Right lobe of liver (tissue), 6 donors: Measurements from ENCODE around the gene PRMT7. TPM values are rescaled to one million over a fixed set of nuclear protein-coding genes. Genes with fewer than 3 reads are reported as not detected.
A peak's percentile ranks its signal among the peaks of the same experiment; 100 is the strongest.

Source experiments
- ATAC-seq, 4 donors: fragments of 200-7000 bp; cut with Tn5 transposase; one replicate each; pipeline ENCODE4 v1.9.1; 2020; ENCODE audit warnings: mild to moderate bottlenecking in 4 of 4, moderate library complexity in 4 of 4
- DNase-seq, 3 donors: peaks; one replicate each; pipeline ENCODE4 v3.0.0-alpha.2; 2020
- H3K27ac ChIP-seq, 3 donors: fragments of 200-600 bp; one replicate each; pipeline ENCODE4 v1.8.0; 2022
- H3K27me3 ChIP-seq, 2 donors: fragments of 200-600 bp; one replicate each; pipeline ENCODE4 v1.8.0; 2022
- H3K36me3 ChIP-seq, 4 donors: fragments of 200-600 bp; sonication (generic) in 1 of 4; one replicate each; pipeline versions ENCODE4 v1.5.1 to v1.8.0; 2017 to 2022; ENCODE audit warnings: control low read depth in 1 of 4
- H3K4me1 ChIP-seq, 4 donors: fragments of 200-600 bp; sonication (generic) in 1 of 4; one replicate each; pipeline versions ENCODE4 v1.5.1 to v1.8.0; 2017 to 2022; ENCODE audit warnings: control low read depth in 1 of 4
- H3K4me3 ChIP-seq, 3 donors: fragments of 200-600 bp; one replicate each; pipeline ENCODE4 v1.8.0; 2022
- H3K9me3 ChIP-seq, 4 donors: fragments of 200-600 bp; sonication (generic) in 1 of 4; one replicate each; pipeline versions ENCODE4 v1.5.1 to v1.8.0; 2017 to 2022; ENCODE audit warnings: control low read depth in 1 of 4
- POLR2A ChIP-seq: fragments of 450-650 bp; IDR thresholded peaks from one replicate; pipeline ENCODE4 v1.6.1; 2017; ENCODE audit warnings: antibody characterized with exemption, mild to moderate bottlenecking
- WGBS: methylation state at CpG from one replicate; pipeline ENCODE4 v1.1.6; 2018; ENCODE audit warnings: low coverage, low lambda C conversion rate; ENCODE audit not compliant: insufficient coverage; ENCODE audit errors: missing lambda C conversion rate; 5-methylcytosine and 5-hydroxymethylcytosine counted together
- intact Hi-C, 2 donors: fragments of 100-400 bp; cut with DNase I; formaldehyde crosslinking; loops; one replicate each; pipeline versions ENCODE4 v1.11.2 to v1.14.1; 2022
- total RNA-seq, 6 experiments: library from RNA; depleted of rRNA in 2 of 6; stranded (reverse); fragments of >200 nt in 2 of 6; fragmentation: NEBNext Ultra II Directional in 3 of 6; extraction: Animal tissue kit (Norgen Biotek cat#: 25700) in 3 of 6; gene quantifications; one replicate each; pipeline versions ENCODE4 v1.1.0 to v1.2.4, GENCODE V29; 2016 to 2023
- TF ChIP-seq, protein P1 (sequence below), 4 donors: fragments of 200-600 bp in 3 of 4; fragments of 450-650 bp in 1 of 4; IDR thresholded peaks; one replicate each; pipeline versions ENCODE4 v1.5.1 to v1.8.0; 2016 to 2022; ENCODE audit warnings: antibody characterized with exemption in 4 of 4, mild to moderate bottlenecking in 2 of 4
- donor health status: DM: no; HTN: yes; CAD: no.
- donor health status: DM: no; HTN: no; CAD: no.
- donor health status: DM: no; HTN: no; CAD: no.
- donor health status: DM: no; HTN: yes; CAD: no.
- donor health status: DM: no; HTN: yes; CAD: no.

Gene PRMT7
- total RNA-seq, 6 experiments from 2014 or later, result 13.1 to 28.3 (median 21.1) TPM

DNA sequence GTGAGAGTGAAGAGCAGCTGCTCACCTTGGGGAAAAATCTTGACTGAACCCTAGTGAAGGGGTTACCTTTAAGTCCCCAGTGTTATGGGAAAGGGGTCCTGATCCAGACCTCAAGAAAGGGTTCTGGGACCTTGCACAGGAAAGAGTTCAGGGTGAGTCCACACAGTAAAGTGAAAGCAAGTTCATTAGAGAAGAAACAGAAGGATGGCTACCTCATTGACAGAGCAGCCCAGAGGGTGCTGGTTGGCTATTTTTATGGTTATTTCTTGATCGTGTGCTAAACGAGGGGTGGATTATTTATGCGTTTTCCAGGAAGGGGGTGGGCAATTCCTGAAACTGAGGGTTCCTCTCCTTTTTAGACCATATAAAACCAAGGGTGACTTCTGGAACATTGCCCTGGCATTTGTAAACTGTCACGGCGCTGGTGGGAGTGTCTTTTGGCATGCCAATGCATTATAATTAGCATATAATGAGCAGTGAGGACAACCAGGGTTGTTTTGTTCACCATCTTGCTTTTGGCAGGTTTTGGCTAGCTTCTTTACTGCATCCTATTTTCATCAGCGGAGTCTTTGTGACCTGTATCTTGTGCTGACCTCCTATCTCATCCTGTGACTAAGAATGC, 79.0 kb downstream of the PRMT7 start:
- WGBS, result 46% methylated on average over 6 of the region's 6 CpGs
- intact Hi-C loops, result loop anchor here in 1 of 2 donors (10.0 kb wide), 1 partner anchor 115 kb away; no protein-coding TSS in a partner anchor
- H3K36me3 ChIP-seq, result no peaks in the 10 kb centered on the region
- H3K4me1 ChIP-seq, result peaks cover 0 to 42% (median 20%) of the 10 kb centered on the region in 4 donors
- ATAC-seq, result no peak
- H3K4me3 ChIP-seq, result no peak overlapping the region
- DNase-seq, result no peak
- TF ChIP-seq, protein P1, sequence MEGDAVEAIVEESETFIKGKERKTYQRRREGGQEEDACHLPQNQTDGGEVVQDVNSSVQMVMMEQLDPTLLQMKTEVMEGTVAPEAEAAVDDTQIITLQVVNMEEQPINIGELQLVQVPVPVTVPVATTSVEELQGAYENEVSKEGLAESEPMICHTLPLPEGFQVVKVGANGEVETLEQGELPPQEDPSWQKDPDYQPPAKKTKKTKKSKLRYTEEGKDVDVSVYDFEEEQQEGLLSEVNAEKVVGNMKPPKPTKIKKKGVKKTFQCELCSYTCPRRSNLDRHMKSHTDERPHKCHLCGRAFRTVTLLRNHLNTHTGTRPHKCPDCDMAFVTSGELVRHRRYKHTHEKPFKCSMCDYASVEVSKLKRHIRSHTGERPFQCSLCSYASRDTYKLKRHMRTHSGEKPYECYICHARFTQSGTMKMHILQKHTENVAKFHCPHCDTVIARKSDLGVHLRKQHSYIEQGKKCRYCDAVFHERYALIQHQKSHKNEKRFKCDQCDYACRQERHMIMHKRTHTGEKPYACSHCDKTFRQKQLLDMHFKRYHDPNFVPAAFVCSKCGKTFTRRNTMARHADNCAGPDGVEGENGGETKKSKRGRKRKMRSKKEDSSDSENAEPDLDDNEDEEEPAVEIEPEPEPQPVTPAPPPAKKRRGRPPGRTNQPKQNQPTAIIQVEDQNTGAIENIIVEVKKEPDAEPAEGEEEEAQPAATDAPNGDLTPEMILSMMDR (IDR thresholded peaks at IDR 0.05), result no peak
- no peak for TF ChIP-seq POLR2A
- no peaks in the 10 kb centered on the region for H3K9me3 ChIP-seq
- no peak overlapping the region for H3K27ac ChIP-seq
- H3K27me3 ChIP-seq, result no peaks in the 10 kb centered on the region

DNA sequence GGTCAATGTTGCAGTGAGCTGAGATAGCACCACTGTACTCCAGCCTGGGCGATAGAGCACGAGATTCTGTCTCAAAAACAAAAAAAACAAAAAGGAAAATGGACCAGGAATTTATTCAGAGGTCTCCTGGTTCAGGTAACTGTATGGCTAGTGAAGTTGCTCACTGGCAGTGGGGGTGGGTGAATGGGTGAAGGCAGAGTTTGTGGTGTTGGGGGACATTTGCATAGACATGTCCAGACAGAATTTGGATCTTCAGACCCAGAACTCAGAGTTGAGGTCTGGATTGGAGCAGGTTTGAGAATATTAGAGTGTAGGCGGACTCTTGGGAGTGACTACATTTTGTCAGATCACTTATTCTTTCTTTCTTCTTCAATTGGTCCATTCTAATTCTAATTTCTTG, 82.5 kb downstream of the PRMT7 start:
- no peak overlapping the region for H3K27ac ChIP-seq
- H3K27me3 ChIP-seq, result no peaks in the 10 kb centered on the region
- H3K36me3 ChIP-seq, result no peaks in the 10 kb centered on the region
- H3K4me3 ChIP-seq, result no peak overlapping the region
- no peak for DNase-seq
- H3K9me3 ChIP-seq, result no peaks in the 10 kb centered on the region
- no peak for ATAC-seq
- peaks cover 0 to 21% (median 6%) of the 10 kb centered on the region in 4 donors for H3K4me1 ChIP-seq
- intact Hi-C loops, result loop anchor here in 1 of 2 donors (10.0 kb wide), 1 partner anchor 111 kb away; no protein-coding TSS in a partner anchor
- WGBS, result 63% methylated on average over 3 of the region's 3 CpGs
- TF ChIP-seq POLR2A, result no peak
- TF ChIP-seq, protein P1 (IDR thresholded peaks at IDR 0.05), result no peak

DNA sequence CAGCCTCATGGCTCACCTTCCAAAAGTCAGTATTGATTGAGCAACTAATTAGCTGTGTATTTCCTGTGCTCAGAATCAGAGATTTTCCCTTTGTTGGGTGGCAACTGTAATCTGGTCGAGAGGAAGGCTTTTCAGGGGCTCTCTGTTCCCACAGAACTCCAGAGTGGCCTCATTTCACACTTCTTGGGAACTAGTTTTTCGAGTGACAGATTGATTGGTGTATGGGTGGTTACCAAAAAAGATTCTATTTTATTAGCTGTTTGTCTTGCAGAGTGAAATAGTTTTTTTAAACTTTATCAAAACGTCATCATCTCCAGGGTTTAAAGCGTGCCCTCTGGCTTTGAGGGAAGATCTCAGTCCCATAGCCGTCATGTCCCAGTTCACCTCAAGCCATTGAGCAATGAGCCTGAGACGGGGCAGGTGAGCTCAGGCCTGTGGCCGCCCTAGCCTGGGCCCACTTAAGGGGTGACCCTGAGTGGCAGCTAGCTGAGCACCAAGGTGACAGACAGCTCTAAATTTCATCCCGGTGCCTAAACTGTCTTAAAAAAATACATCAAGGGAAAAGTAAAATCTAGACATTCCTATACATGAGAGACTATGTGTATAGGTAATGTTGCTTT, 84.5 kb downstream of the PRMT7 start:
- Histone ChIP-seq H3K27me3 (no peaks in the 10 kb centered on the region), H3K9me3 (no peaks in the 10 kb centered on the region), H3K27ac (no peak overlapping the region), H3K4me3 (no peak overlapping the region), H3K36me3 (no peaks in the 10 kb centered on the region), H3K4me1 (peaks cover 0 to 7% (median 0%) of the 10 kb centered on the region in 4 donors)
- 70% methylated on average over 7 of the region's 8 CpGs for WGBS
- ATAC-seq, result no peak
- DNase-seq, result no peak
- intact Hi-C loops, result loop anchor here (5.0 to 10.0 kb wide), 2 partner anchors 107 to 110 kb away; no protein-coding TSS in a partner anchor
- TF ChIP-seq POLR2A, result no peak

DNA sequence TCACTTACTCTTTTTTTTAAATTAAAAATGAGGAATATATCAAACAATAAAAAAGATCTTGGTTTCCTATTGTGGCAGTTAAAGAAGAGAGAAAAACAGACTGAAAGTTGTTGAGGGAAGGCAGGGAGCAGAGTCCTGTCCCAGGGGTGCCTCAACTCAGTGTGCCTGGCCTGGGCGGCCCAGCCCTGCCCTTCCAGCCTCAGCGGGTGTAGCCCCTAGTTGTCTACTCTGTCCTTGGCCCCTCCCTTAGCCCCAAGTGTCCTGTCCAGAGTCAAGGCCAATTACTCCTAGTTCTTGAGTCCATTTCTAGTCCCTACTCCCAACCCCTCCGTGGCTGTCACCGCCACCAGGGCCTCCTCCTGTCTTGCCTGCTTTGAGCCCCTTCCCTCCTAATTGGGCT, 85.0 kb downstream of the PRMT7 start:
- intact Hi-C loops, result loop anchor here (5.0 to 10.0 kb wide), 2 partner anchors 106 to 109 kb away; no protein-coding TSS in a partner anchor
- no peak overlapping the region for H3K4me3 ChIP-seq
- peaks cover 0 to 7% (median 0%) of the 10 kb centered on the region in 4 donors for H3K4me1 ChIP-seq
- H3K9me3 ChIP-seq, result no peaks in the 10 kb centered on the region
- H3K27me3 ChIP-seq, result no peaks in the 10 kb centered on the region
- no peaks in the 10 kb centered on the region for H3K36me3 ChIP-seq
- ATAC-seq, result peak in 1 of 4 donors; percentile 4
- 100% methylated on average over 2 of the region's 4 CpGs for WGBS
- H3K27ac ChIP-seq, result no peak overlapping the region
- peak in 1 of 3 donors; percentile 30 for DNase-seq
- TF ChIP-seq, protein P1 (IDR thresholded peaks at IDR 0.05), result no peak
- TF ChIP-seq POLR2A, result no peak

DNA sequence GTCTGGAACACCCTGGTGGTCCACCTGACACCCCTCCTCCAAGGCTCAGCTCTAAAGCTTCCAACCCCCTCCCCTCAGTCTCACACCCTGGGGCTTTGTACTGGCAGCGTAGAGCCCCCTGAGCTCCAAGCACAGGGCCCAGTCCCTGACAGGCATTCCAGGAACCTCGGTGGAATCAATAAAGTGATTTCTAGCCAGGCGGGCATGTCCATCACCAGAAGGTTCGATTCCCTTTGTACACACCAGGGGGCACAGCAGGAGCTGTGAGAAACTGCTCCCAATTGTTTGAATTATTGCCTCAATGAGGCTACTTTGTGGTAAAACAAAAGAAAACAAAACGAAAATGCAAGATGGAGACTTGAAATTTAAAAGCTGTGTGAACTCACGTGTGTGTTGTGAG, 85.7 kb downstream of the PRMT7 start:
- Histone ChIP-seq H3K36me3 (no peaks in the 10 kb centered on the region), H3K4me1 (peaks cover 0 to 7% (median 0%) of the 10 kb centered on the region in 4 donors), H3K4me3 (no peak overlapping the region), H3K27ac (no peak overlapping the region), H3K27me3 (no peaks in the 10 kb centered on the region), H3K9me3 (no peaks in the 10 kb centered on the region)
- WGBS, result 13% methylated on average over 6 of the region's 6 CpGs
- ATAC-seq, result peak; percentile 91 to 99 (median 96)
- TF ChIP-seq, protein P1 (IDR thresholded peaks at IDR 0.05), result peak; percentile 81 to 86 (median 84)
- TF ChIP-seq POLR2A, result no peak
- intact Hi-C loops, result loop anchor here (5.0 to 10.0 kb wide), 2 partner anchors 106 to 108 kb away; no protein-coding TSS in a partner anchor
- peak; percentile 55 to 74 (median 68) for DNase-seq
